ENCODE results near the gene PRKACG. TPM values are rescaled to one million over a fixed set of nuclear protein-coding genes. Genes with fewer than 3 reads are reported as not detected.

PRKACG gene
- total RNA-seq, 1 experiment from 2014 or later: not detected

DNA sequence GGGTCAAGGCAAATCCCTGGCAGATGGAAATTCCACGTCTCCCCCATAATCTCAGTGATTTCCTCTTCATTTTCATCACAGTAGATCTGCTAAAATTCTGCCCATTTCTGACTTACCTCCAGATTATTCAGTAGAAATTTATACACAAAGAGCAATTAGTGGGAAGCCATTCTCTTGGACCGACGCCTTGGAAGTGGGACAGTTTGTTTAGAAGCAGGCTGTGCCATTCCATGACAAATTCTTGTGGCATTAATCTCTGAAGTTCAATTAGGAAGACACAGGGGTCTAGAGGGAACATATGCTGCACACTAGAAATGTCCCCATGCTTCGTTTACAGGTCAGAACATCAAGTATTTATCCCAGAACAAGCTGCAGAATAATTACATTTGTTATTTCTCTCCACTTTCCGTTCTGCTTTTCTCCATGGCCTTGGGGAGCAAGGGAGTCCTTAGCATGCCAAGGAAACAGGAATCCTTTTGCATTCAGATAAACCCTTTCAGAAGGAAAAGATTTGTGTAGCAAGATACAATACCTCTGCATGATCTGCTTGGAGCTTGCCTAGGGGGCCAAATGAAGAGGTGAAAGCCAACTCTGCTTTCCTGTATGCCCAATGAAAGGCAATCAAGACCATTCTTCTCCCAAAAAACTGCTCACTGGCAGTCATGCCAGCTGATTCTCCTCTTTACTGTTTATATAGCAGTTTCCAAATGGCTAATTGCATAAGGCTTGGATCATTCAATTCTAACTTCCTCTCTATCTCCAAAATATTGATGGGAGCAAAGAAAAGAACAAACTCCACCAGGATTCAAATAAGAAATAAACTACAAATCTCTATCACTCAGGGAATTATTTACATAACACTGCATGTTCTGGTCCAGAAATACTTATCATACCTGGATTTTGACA is 2.5 kb upstream of the PRKACG start:
- H3K9me3 ChIP-seq: no peaks in the 10 kb centered on the region
- no peaks in the 10 kb centered on the region for H3K36me3 ChIP-seq (ENCODE audit: control insufficient read depth, insufficient read depth, low read length)
- Mint-ChIP-seq H3K27me3 (ENCODE audit: insufficient read depth, unreplicated experiment) (no peaks in the 10 kb centered on the region), H3K9me3 (ENCODE audit: unreplicated experiment) (no peaks in the 10 kb centered on the region), H3K27ac (ENCODE audit: unreplicated experiment) (no peak overlapping the region), H3K4me1 (ENCODE audit: low read depth, unreplicated experiment) (no peaks in the 10 kb centered on the region), H3K4me3 (ENCODE audit: unreplicated experiment) (no peak overlapping the region), H3K36me3 (ENCODE audit: insufficient read depth, unreplicated experiment) (no peaks in the 10 kb centered on the region)
- H3K27me3 ChIP-seq (replicated peaks; ENCODE audit: control insufficient read depth, insufficient read depth, low read length): no peaks in the 10 kb centered on the region
- TF ChIP-seq, protein P1, sequence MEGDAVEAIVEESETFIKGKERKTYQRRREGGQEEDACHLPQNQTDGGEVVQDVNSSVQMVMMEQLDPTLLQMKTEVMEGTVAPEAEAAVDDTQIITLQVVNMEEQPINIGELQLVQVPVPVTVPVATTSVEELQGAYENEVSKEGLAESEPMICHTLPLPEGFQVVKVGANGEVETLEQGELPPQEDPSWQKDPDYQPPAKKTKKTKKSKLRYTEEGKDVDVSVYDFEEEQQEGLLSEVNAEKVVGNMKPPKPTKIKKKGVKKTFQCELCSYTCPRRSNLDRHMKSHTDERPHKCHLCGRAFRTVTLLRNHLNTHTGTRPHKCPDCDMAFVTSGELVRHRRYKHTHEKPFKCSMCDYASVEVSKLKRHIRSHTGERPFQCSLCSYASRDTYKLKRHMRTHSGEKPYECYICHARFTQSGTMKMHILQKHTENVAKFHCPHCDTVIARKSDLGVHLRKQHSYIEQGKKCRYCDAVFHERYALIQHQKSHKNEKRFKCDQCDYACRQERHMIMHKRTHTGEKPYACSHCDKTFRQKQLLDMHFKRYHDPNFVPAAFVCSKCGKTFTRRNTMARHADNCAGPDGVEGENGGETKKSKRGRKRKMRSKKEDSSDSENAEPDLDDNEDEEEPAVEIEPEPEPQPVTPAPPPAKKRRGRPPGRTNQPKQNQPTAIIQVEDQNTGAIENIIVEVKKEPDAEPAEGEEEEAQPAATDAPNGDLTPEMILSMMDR (IDR thresholded peaks at IDR 0.05; ENCODE audit: insufficient read depth in 1 of 2, low read depth in 1 of 2, low read length in 1 of 2, severe bottlenecking in 1 of 2, unreplicated experiment in 1 of 2): no peak
- CTCF ChIA-PET: no interaction called here
- H3K4me3 ChIP-seq (ENCODE audit: low read depth, low read length): no peak overlapping the region
- no TSS peak for BruUV-seq (replicated peaks)
- intact Hi-C loops (cut with micrococcal nuclease; ENCODE audit: unreplicated experiment): no loop called here
- no peaks in the 10 kb centered on the region for H3K4me1 ChIP-seq
- POLR2A ChIA-PET: no interaction called here
- no peak for DNase-seq

DNA sequence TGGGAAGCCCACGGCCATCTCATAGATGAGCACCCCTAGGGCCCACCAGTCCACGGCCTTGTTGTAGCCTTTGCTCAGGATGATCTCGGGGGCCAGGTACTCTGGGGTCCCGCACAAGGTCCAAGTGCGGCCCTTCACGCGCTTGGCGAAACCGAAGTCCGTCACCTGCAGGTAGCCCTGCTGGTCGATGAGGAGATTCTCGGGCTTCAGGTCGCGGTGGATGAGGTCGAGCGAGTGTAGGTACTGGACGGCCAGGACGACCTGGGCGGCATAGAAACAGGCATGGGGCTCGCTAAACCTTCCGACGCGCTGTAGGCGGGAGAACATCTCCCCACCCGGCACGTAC is 558 bp downstream of the PRKACG start:
- Mint-ChIP-seq H3K9me3 (ENCODE audit: unreplicated experiment) (no peaks in the 10 kb centered on the region), H3K27me3 (ENCODE audit: insufficient read depth, unreplicated experiment) (no peaks in the 10 kb centered on the region), H3K4me3 (ENCODE audit: unreplicated experiment) (no peak overlapping the region), H3K36me3 (ENCODE audit: insufficient read depth, unreplicated experiment) (no peaks in the 10 kb centered on the region), H3K27ac (ENCODE audit: unreplicated experiment) (no peak overlapping the region), H3K4me1 (ENCODE audit: low read depth, unreplicated experiment) (no peaks in the 10 kb centered on the region)
- H3K9me3 ChIP-seq: no peaks in the 10 kb centered on the region
- H3K36me3 ChIP-seq (ENCODE audit: control insufficient read depth, insufficient read depth, low read length): no peaks in the 10 kb centered on the region
- no peaks in the 10 kb centered on the region for H3K4me1 ChIP-seq
- H3K27me3 ChIP-seq (replicated peaks; ENCODE audit: control insufficient read depth, insufficient read depth, low read length): no peaks in the 10 kb centered on the region
- ChIA-PET POLR2A (no interaction called here), CTCF (no interaction called here)
- no peak overlapping the region for H3K4me3 ChIP-seq (ENCODE audit: low read depth, low read length)
- intact Hi-C loops (cut with micrococcal nuclease; ENCODE audit: unreplicated experiment): no loop called here
- no peak for DNase-seq
- TF ChIP-seq, protein P1 (IDR thresholded peaks at IDR 0.05; ENCODE audit: insufficient read depth in 1 of 2, low read depth in 1 of 2, low read length in 1 of 2, severe bottlenecking in 1 of 2, unreplicated experiment in 1 of 2): no peak
- BruUV-seq (replicated peaks): no TSS peak

DNA sequence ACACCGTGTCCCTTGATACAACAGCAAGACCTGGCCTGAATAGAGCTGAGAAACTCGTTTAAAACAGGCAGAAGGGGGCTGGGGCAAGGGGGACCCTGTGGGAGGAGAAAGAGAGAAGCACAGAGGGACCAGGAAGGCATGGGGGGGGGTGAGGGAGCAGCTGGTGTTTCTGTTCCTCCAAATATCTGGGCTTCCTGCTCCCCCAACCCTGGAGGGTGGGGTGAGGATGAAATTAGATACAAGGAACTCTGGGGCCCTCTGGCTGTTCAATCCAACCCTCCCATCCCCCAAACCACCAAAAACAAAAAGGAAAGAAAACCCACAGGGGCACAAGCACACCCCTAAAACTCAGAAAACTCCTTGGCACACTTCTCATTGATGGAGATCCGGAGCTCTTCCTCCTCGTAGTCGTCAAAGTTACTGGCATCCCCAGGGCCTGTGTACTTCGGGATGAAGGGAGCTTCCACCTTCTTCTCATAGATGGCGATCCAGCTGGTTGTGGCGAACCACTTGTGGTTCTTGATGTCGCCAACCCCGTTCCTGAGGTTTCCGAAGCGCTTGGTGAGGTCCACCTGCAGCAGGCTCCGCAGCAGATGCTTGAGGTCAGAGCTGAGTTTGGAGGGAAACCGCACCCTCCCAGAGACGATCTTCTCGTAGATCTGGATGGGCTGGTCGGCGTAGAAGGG is 1.1 kb downstream of the PRKACG start:
- intact Hi-C loops (cut with micrococcal nuclease; ENCODE audit: unreplicated experiment): no loop called here
- H3K27ac Mint-ChIP-seq (ENCODE audit: unreplicated experiment): no peak overlapping the region
- POLR2A ChIA-PET: no interaction called here
- Histone ChIP-seq H3K36me3 (ENCODE audit: control insufficient read depth, insufficient read depth, low read length) (no peaks in the 10 kb centered on the region), H3K4me3 (ENCODE audit: low read depth, low read length) (no peak overlapping the region), H3K27me3 (replicated peaks; ENCODE audit: control insufficient read depth, insufficient read depth, low read length) (no peaks in the 10 kb centered on the region), H3K4me1 (no peaks in the 10 kb centered on the region), H3K9me3 (no peaks in the 10 kb centered on the region)
- no peak overlapping the region for H3K4me3 Mint-ChIP-seq (ENCODE audit: unreplicated experiment)
- CTCF ChIA-PET: no interaction called here
- DNase-seq: no peak
- H3K9me3 Mint-ChIP-seq (ENCODE audit: unreplicated experiment): no peaks in the 10 kb centered on the region
- no peaks in the 10 kb centered on the region for H3K4me1 Mint-ChIP-seq (ENCODE audit: low read depth, unreplicated experiment)
- H3K36me3 Mint-ChIP-seq (ENCODE audit: insufficient read depth, unreplicated experiment): no peaks in the 10 kb centered on the region
- H3K27me3 Mint-ChIP-seq (ENCODE audit: insufficient read depth, unreplicated experiment): no peaks in the 10 kb centered on the region
- no TSS peak for BruUV-seq (replicated peaks)
- TF ChIP-seq, protein P1 (IDR thresholded peaks at IDR 0.05; ENCODE audit: insufficient read depth in 1 of 2, low read depth in 1 of 2, low read length in 1 of 2, severe bottlenecking in 1 of 2, unreplicated experiment in 1 of 2): no peak
